ENCODE measurements around the gene FRS3.
"Not testable (repeated sequence)": the region's sequence is repeated elsewhere in the genome, so short reads cannot be mapped to it uniquely, and the experiment has no call there.

The FRS3 gene

DNA sequence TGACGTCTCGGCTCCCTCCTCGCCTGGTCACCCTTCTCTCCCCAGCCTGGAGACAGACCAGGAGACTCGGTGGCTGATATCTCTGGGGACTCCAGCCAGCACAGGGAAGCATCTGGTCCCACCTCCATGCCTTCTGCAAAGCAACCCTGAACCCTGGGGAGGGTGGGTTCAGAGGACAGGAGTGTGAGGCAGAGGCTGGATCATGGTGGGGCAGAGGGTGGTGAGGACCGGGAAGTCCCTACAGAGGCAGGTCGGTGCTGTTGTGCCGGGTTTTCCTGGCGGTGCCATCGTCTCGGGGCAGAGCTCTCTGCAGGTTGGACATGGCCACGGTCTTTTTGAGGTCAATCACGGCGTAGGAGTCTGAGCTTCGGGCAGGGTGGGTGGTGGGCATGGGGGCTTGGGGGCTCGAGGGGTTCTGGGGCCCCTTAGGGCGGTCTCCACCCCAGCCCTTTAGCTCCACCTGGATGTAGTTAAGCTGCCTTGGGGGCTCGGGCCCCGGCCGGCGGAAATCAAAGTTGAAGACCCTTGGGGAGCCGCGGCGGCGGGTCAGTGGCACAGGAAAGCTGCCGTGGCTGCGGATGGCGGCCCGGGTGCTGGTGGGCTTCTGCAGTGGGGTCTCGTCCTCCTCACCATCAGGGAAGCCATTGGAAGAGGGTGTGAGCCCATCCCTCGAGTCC lies 9.2 kb downstream of the FRS3 start:
- in situ Hi-C loops (cut with HindIII; ENCODE audit: low sequenced_read_pairs): no loop called here
- TF ChIP-seq, protein P1, sequence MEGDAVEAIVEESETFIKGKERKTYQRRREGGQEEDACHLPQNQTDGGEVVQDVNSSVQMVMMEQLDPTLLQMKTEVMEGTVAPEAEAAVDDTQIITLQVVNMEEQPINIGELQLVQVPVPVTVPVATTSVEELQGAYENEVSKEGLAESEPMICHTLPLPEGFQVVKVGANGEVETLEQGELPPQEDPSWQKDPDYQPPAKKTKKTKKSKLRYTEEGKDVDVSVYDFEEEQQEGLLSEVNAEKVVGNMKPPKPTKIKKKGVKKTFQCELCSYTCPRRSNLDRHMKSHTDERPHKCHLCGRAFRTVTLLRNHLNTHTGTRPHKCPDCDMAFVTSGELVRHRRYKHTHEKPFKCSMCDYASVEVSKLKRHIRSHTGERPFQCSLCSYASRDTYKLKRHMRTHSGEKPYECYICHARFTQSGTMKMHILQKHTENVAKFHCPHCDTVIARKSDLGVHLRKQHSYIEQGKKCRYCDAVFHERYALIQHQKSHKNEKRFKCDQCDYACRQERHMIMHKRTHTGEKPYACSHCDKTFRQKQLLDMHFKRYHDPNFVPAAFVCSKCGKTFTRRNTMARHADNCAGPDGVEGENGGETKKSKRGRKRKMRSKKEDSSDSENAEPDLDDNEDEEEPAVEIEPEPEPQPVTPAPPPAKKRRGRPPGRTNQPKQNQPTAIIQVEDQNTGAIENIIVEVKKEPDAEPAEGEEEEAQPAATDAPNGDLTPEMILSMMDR (IDR thresholded peaks at IDR 0.05; ENCODE audit: low read depth, low read length): no peak
- no peak for DNase-seq (ENCODE audit: low read depth, low spot score)
- H3K4me3 ChIP-seq (ENCODE audit: low read depth, low read length): no peak overlapping the region

DNA sequence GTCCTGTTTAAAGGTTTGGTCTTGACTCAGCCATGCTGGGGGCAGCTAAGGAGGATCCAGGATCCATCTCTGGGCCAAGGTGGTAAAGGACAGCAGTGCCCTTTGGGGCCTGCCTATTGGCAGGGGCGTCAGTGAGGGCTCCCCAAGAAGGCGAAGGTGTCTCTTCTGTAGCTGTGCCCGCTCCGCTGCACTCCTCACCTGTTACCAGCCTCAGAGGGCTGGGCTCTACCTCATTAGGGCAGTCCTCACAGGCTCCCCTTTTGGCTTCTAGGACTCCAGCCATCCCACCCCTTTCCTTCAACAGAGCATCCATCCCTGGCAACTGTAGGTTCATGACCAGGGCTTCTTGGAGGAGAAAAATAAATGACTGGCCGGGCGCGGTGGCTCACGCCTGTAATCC lies 10.3 kb downstream of the FRS3 start:
- TF ChIP-seq, protein P1 (IDR thresholded peaks at IDR 0.05; ENCODE audit: low read depth, low read length): no peak
- no peak overlapping the region for H3K4me3 ChIP-seq (ENCODE audit: low read depth, low read length)
- no peak for DNase-seq (ENCODE audit: low read depth, low spot score)
- in situ Hi-C loops (cut with HindIII; ENCODE audit: low sequenced_read_pairs): no loop called here

DNA sequence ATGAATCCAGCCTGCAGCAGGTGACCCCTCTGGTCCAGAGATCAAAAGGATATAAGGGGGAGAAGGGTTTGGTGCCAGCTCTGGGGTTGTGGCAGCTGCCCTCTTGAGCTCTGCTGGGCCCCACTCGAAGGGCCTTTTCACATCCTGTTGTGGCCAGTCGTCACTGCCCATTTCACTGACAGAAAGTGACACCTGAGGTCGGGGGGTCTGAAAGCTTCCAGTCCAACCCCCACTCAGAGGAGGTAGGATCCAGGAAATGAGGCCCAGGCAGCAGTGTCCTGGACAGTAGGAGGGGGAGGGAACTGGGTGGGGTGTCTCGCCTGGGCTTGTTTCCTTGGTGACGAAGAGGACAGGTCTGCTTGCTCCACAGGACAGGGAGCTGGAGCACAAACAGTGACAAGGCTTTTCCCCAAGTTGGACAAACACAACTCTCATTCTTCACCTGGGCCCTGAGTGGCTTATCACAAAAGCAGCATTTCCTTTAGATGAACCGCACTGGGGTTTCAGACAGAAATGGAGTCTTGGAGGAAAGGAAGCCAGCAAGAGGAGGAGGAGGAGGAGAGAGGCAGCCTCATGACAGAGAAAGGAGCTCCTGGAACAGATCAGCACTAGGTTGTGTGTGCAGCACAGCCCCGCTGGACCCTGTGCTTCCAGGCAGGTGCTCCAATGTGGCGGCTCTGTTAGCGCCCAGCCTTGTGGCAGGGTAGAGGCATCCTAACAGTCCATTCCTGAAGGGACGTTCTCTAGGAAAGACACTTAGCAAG lies 11.0 kb downstream of the FRS3 start:
- no peak for DNase-seq (ENCODE audit: low read depth, low spot score)
- TF ChIP-seq, protein P1 (IDR thresholded peaks at IDR 0.05; ENCODE audit: low read depth, low read length): no peak
- in situ Hi-C loops (cut with HindIII; ENCODE audit: low sequenced_read_pairs): no loop called here
- no peak overlapping the region for H3K4me3 ChIP-seq (ENCODE audit: low read depth, low read length)

DNA sequence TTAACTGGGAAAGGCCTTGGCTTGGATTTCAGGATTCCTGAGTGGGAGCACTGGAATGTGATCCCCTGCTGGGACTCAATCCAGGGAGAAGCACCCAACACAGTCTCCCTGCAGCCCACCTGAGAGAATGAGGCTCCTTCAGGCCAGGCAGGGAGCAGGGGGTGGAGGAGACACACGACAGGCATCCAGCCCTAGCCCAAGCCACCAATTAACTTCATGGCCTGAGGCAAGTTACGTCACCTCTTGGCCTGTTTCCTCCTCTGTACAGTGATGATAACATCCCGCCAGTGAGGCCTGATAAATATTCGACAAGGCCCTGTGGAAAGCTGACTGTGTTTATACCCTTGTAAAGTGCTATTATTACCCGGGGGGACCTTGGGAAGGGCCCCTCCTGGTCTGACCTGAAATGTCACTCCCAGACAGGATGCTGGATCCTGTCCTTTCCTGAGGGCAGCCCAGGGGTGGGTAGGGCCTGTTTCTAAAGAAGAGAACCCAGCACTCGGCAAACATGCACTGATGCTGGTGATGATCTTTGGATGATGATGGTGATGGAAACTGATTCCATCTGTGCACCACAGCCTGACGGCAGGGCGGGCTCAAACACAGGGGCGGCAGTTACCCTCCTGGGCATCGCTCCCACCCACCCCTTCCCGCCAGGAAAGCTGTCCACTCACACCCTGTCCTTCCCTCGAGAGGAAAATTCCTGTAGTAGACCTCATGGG lies 12.4 kb downstream of the FRS3 start:
- H3K4me3 ChIP-seq (ENCODE audit: low read depth, low read length): no peak overlapping the region
- DNase-seq (ENCODE audit: low read depth, low spot score): peak; percentile 33
- TF ChIP-seq, protein P1 (IDR thresholded peaks at IDR 0.05; ENCODE audit: low read depth, low read length): no peak
- in situ Hi-C loops (cut with HindIII; ENCODE audit: low sequenced_read_pairs): no loop called here

DNA sequence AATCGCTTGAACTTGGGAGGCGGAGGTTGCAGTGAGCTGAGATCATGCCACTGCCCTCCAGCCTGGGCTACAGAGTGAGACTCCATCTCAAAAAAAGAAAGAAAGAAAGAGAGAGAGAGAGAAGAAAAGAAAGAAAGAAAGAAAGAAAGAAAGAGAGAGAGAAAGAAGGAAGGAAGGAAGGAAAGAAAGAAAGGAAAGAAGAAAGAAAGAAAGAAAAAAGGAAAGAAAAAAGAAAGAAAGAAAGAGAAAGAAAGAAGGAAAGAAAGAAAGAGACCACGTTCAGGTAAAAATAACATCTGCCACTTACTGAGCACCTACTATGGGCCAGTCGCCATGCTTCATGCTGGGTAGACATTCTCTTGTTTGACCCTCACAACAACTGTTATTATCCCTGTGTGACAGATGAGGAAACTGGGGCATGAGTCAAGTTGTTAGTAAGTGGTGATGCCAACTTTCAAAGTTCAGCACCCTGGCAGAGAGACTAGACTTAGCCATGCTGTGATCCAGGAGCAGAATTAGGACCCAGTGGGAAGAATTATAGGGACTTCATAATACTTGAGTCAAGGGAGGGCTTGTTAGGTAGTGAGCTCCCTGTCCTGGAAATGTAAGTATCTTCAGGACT lies 13.5 kb downstream of the FRS3 start:
- DNase-seq (ENCODE audit: low read depth, low spot score); in situ Hi-C loops (cut with HindIII; ENCODE audit: low sequenced_read_pairs); H3K4me3 ChIP-seq (ENCODE audit: low read depth, low read length): not testable (repeated sequence)

DNA sequence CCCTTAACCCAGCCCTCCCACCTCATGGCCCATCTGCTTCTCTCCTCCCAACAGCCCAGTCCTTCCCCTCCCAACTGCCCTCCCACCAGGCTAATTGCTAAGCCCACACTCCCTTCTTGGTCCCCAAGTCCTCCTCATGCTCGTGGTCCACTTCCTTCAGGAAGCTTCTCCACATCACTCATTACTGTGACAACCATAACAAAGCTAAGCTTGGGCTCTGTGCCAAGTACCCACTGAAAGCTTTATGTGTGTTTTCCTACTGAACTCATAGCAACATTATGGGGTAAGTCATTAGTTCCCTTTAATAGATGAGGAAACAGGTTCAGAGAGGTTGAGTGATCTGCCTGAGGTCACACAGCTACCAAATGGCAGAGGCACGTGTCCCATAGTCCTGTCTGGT lies 16.2 kb downstream of the FRS3 start:
- in situ Hi-C loops (cut with HindIII; ENCODE audit: low sequenced_read_pairs): no loop called here
- TF ChIP-seq, protein P1 (IDR thresholded peaks at IDR 0.05; ENCODE audit: low read depth, low read length): no peak
- no peak for DNase-seq (ENCODE audit: low read depth, low spot score)
- no peak overlapping the region for H3K4me3 ChIP-seq (ENCODE audit: low read depth, low read length)
